Coronary artery (tissue), 2 donors: ENCODE results near the gene ZBTB40.

Source experiments
- DNase-seq: peaks from one replicate; pipeline ENCODE4 v3.0.0-alpha.2; 2017; ENCODE audit warnings: low spot score
- H3K27ac ChIP-seq, 2 donors: fragments of 200-600 bp; sonication (generic); one replicate each; pipeline ENCODE4 v1.5.1; 2016 to 2019
- H3K4me3 ChIP-seq: fragments of 200-600 bp; sonication (generic); 2 replicates; pipeline ENCODE4 v1.5.1; 2016; ENCODE audit warnings: mild to moderate bottlenecking, moderate library complexity
- TF ChIP-seq, protein P1 (sequence below): fragments of 200-600 bp; sonication (generic); IDR thresholded peaks from one replicate; pipeline ENCODE4 v1.5.1; 2019; ENCODE audit warnings: antibody characterized with exemption

The ZBTB40 gene

GRCh38 chr1:22579541-22580155 lies 128.0 kb downstream of the ZBTB40 start:
- H3K27ac ChIP-seq: no peak overlapping the region
- no peak overlapping the region for H3K4me3 ChIP-seq
- DNase-seq: no peak
- TF ChIP-seq, protein P1, sequence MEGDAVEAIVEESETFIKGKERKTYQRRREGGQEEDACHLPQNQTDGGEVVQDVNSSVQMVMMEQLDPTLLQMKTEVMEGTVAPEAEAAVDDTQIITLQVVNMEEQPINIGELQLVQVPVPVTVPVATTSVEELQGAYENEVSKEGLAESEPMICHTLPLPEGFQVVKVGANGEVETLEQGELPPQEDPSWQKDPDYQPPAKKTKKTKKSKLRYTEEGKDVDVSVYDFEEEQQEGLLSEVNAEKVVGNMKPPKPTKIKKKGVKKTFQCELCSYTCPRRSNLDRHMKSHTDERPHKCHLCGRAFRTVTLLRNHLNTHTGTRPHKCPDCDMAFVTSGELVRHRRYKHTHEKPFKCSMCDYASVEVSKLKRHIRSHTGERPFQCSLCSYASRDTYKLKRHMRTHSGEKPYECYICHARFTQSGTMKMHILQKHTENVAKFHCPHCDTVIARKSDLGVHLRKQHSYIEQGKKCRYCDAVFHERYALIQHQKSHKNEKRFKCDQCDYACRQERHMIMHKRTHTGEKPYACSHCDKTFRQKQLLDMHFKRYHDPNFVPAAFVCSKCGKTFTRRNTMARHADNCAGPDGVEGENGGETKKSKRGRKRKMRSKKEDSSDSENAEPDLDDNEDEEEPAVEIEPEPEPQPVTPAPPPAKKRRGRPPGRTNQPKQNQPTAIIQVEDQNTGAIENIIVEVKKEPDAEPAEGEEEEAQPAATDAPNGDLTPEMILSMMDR: no peak
